Right lobe of liver (tissue), 6 donors: ENCODE data around the gene IFI44. TPM values are rescaled to one million over a fixed set of nuclear protein-coding genes. Genes with fewer than 3 reads are reported as not detected.

Source experiments
- ATAC-seq, 4 donors: fragments of 200-7000 bp; cut with Tn5 transposase; one replicate each; pipeline ENCODE4 v1.9.1; 2020; ENCODE audit warnings: mild to moderate bottlenecking in 4 of 4, moderate library complexity in 4 of 4
- DNase-seq, 3 donors: peaks; one replicate each; pipeline ENCODE4 v3.0.0-alpha.2; 2020
- H3K27ac ChIP-seq, 3 donors: fragments of 200-600 bp; one replicate each; pipeline ENCODE4 v1.8.0; 2022
- H3K27me3 ChIP-seq, 2 donors: fragments of 200-600 bp; one replicate each; pipeline ENCODE4 v1.8.0; 2022
- H3K36me3 ChIP-seq, 4 donors: fragments of 200-600 bp; sonication (generic) in 1 of 4; one replicate each; pipeline versions ENCODE4 v1.5.1 to v1.8.0; 2017 to 2022; ENCODE audit warnings: control low read depth in 1 of 4
- H3K4me1 ChIP-seq, 4 donors: fragments of 200-600 bp; sonication (generic) in 1 of 4; one replicate each; pipeline versions ENCODE4 v1.5.1 to v1.8.0; 2017 to 2022; ENCODE audit warnings: control low read depth in 1 of 4
- H3K4me3 ChIP-seq, 3 donors: fragments of 200-600 bp; one replicate each; pipeline ENCODE4 v1.8.0; 2022
- H3K9me3 ChIP-seq, 4 donors: fragments of 200-600 bp; sonication (generic) in 1 of 4; one replicate each; pipeline versions ENCODE4 v1.5.1 to v1.8.0; 2017 to 2022; ENCODE audit warnings: control low read depth in 1 of 4
- POLR2A ChIP-seq: fragments of 450-650 bp; IDR thresholded peaks from one replicate; pipeline ENCODE4 v1.6.1; 2017; ENCODE audit warnings: antibody characterized with exemption, mild to moderate bottlenecking
- WGBS: methylation state at CpG from one replicate; pipeline ENCODE4 v1.1.6; 2018; ENCODE audit warnings: low coverage, low lambda C conversion rate; ENCODE audit not compliant: insufficient coverage; ENCODE audit errors: missing lambda C conversion rate; 5-methylcytosine and 5-hydroxymethylcytosine counted together
- intact Hi-C, 2 donors: fragments of 100-400 bp; cut with DNase I; formaldehyde crosslinking; loops; one replicate each; pipeline versions ENCODE4 v1.11.2 to v1.14.1; 2022
- total RNA-seq, 6 experiments: library from RNA; depleted of rRNA in 2 of 6; stranded (reverse); fragments of >200 nt in 2 of 6; fragmentation: NEBNext Ultra II Directional in 3 of 6; extraction: Animal tissue kit (Norgen Biotek cat#: 25700) in 3 of 6; gene quantifications; one replicate each; pipeline versions ENCODE4 v1.1.0 to v1.2.4, GENCODE V29; 2016 to 2023
- TF ChIP-seq, protein P1 (sequence below), 4 donors: fragments of 200-600 bp in 3 of 4; fragments of 450-650 bp in 1 of 4; IDR thresholded peaks; one replicate each; pipeline versions ENCODE4 v1.5.1 to v1.8.0; 2016 to 2022; ENCODE audit warnings: antibody characterized with exemption in 4 of 4, mild to moderate bottlenecking in 2 of 4
- donor health status: DM: no; HTN: yes; CAD: no.
- donor health status: DM: no; HTN: no; CAD: no.
- donor health status: DM: no; HTN: no; CAD: no.
- donor health status: DM: no; HTN: yes; CAD: no.
- donor health status: DM: no; HTN: yes; CAD: no.

IFI44 gene
- total RNA-seq, 6 experiments from 2014 or later: 5.6 to 12.0 (median 9.8) TPM

DNA sequence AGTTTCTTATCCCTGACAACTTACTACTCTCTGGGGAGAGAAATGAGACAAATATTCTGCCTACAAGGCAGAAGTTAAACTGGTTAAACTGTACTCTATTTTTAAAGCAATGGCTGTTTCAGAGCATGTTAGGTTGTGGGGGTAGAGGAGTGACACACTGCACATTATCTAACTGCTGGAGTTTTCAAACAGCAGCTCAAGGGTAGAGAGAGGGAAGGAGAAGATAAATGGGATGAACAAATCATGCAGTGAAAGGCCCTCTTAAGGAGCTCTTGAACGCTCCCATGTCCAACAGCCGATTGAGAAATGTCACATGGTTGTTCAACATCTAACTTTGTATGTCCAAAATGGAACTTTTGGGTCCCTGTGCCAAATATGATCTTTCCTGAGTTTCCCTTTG is 43.4 kb upstream of the IFI44 start:
- Histone ChIP-seq H3K4me3 (no peak overlapping the region), H3K27me3 (no peaks in the 10 kb centered on the region), H3K36me3 (no peaks in the 10 kb centered on the region), H3K4me1 (no peaks in the 10 kb centered on the region), H3K9me3 (no peaks in the 10 kb centered on the region), H3K27ac (no peak overlapping the region)
- 67% methylated on average over 2 of the region's 2 CpGs for WGBS
- TF ChIP-seq, protein P1, sequence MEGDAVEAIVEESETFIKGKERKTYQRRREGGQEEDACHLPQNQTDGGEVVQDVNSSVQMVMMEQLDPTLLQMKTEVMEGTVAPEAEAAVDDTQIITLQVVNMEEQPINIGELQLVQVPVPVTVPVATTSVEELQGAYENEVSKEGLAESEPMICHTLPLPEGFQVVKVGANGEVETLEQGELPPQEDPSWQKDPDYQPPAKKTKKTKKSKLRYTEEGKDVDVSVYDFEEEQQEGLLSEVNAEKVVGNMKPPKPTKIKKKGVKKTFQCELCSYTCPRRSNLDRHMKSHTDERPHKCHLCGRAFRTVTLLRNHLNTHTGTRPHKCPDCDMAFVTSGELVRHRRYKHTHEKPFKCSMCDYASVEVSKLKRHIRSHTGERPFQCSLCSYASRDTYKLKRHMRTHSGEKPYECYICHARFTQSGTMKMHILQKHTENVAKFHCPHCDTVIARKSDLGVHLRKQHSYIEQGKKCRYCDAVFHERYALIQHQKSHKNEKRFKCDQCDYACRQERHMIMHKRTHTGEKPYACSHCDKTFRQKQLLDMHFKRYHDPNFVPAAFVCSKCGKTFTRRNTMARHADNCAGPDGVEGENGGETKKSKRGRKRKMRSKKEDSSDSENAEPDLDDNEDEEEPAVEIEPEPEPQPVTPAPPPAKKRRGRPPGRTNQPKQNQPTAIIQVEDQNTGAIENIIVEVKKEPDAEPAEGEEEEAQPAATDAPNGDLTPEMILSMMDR (IDR thresholded peaks at IDR 0.05): no peak
- no peak for TF ChIP-seq POLR2A
- intact Hi-C loops: loop anchor here in 1 of 2 donors (10.0 kb wide), 1 partner anchor 471 kb away; no protein-coding TSS in a partner anchor
- ATAC-seq (no peak), DNase-seq (no peak)

DNA sequence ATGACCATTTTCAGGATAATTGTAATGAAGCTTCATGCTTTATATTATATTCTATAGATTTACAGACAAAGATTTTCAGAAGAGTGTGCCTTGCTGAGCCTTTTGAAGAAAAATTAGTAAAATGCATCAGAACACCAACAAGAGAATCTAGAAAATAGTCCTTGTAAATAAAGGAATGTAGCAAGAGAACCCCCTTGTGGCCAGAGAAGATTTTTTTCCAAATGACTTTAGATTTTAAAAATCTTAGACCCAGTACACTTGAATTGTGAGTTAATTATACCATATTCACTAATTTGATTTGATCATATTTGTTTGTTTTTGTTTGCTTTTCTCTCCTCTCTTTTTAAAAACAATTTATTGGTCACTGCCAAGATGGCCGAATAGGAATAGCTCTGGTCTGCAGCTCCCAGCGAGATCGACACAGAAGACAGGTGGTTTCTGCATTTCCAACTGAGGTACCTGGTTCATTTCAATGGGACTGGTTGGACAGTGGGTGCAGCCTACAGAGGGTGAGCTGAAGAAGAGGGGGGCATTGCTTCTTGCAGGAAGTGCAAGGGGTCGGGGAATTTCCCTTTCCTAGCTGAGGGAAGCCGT is 42.2 kb upstream of the IFI44 start:
- TF ChIP-seq, protein P1 (IDR thresholded peaks at IDR 0.05): peak; percentile 57 to 70 (median 68)
- no peak for TF ChIP-seq POLR2A
- no peak overlapping the region for H3K4me3 ChIP-seq
- H3K9me3 ChIP-seq: no peaks in the 10 kb centered on the region
- no peaks in the 10 kb centered on the region for H3K4me1 ChIP-seq
- H3K27ac ChIP-seq: no peak overlapping the region
- intact Hi-C loops: loop anchor here in 1 of 2 donors (10.0 kb wide), 1 partner anchor 473 kb away; no protein-coding TSS in a partner anchor
- DNase-seq (no peak), ATAC-seq (peak in 3 of 4 donors; percentile 45 to 63 (median 56))
- no peaks in the 10 kb centered on the region for H3K27me3 ChIP-seq
- WGBS: 72% methylated on average over 2 of the region's 5 CpGs
- H3K36me3 ChIP-seq: no peaks in the 10 kb centered on the region

DNA sequence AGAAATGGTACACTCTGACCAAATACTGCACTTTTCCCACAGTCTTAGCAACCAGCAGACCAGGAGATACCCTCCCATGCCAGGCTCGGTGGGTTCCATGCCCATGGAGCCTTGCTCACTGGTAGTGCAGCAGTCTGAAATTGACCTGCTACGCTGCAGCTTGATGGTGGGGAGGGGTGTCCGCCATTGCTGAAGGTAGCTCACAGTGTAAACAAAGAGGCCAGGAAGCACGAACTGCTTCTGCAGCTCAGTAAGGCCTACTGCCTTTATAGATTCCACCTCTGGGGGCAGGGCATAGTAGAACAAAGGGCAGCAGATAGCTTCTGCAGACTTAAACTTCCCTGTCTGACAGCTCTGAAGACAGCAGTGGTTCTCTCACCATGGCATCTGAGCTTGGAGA is 41.7 kb upstream of the IFI44 start:
- DNase-seq (no peak), ATAC-seq (no peak)
- H3K27me3 ChIP-seq: no peaks in the 10 kb centered on the region
- H3K4me3 ChIP-seq: no peak overlapping the region
- no peak overlapping the region for H3K27ac ChIP-seq
- H3K4me1 ChIP-seq: no peaks in the 10 kb centered on the region
- no CpG with 5 or more reads among the region's 4 CpGs for WGBS
- TF ChIP-seq, protein P1 (IDR thresholded peaks at IDR 0.05): no peak
- no peak for TF ChIP-seq POLR2A
- no peaks in the 10 kb centered on the region for H3K9me3 ChIP-seq
- intact Hi-C loops: loop anchor here in 1 of 2 donors (10.0 kb wide), 1 partner anchor 473 kb away; no protein-coding TSS in a partner anchor
- no peaks in the 10 kb centered on the region for H3K36me3 ChIP-seq

DNA sequence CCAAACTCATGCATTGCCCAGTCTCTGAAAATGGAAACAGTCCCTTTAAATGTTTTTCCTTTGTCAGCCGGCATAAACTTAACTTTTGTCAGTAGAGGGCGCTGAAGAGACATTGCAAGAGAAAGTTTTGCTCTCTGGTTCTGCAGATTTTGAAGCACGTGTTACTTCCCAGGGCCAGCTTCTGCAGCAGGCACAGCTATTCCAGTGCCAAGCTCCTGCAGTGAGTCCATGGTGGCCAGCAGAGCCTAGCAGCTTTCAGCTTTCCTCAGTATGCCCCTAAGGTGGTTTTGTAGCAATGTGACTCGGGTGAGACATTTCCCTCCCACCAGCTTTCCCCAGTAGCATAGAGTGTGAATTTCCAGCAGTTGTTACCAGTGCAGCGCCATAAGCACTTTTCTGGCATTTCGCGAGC is 32.0 kb upstream of the IFI44 start:
- TF ChIP-seq, protein P1 (IDR thresholded peaks at IDR 0.05): peak; percentile 87 to 94 (median 89)
- TF ChIP-seq POLR2A: no peak
- intact Hi-C loops: loop anchor here in 1 of 2 donors (5.0 kb wide), 1 partner anchor 60 kb away; no protein-coding TSS in a partner anchor
- DNase-seq (peak; percentile 36 to 74 (median 67)), ATAC-seq (peak; percentile 97 to 98 (median 98))
- Histone ChIP-seq H3K36me3 (no peaks in the 10 kb centered on the region), H3K9me3 (no peaks in the 10 kb centered on the region), H3K4me1 (no peaks in the 10 kb centered on the region), H3K27ac (no peak overlapping the region), H3K27me3 (no peaks in the 10 kb centered on the region), H3K4me3 (no peak overlapping the region)
- WGBS: 20% methylated on average over 4 of the region's 7 CpGs
